GM12878 (cell line): ENCODE measurements around the gene IRF9. TPM values are rescaled to one million over a fixed set of nuclear protein-coding genes. Genes with fewer than 3 reads are reported as not detected.
A peak's percentile ranks its signal among the peaks of the same experiment; 100 is the strongest.

Experiments used
- ATAC-seq: fragments of 200-7000 bp; cut with Tn5 transposase; 3 replicates; pipeline ENCODE4 v1.9.1; 2020; ENCODE audit warnings: mild to moderate bottlenecking, moderate library complexity
- BruUV-seq: library from RNA; stranded (reverse); fragments of 400-500 nt; replicated peaks from 2 replicates; lab custom pipeline; 2021; lab: Mats Ljungman, UMichigan
- CTCF ChIA-PET: fragments of 300-600 bp; sonication (Branson Sonifier 250); formaldehyde crosslinking; extraction: SDS; loops from one replicate; lab custom pipeline; 2021; ENCODE audit warnings: inconsistent platforms; lab: Yijun Ruan, JAX
- POLR2A ChIA-PET: fragments of 350-600 bp; formaldehyde crosslinking; extraction: SDS; loops from one replicate; lab custom pipeline; 2021; ENCODE audit warnings: inconsistent platforms; lab: Charles Lee
- RAD21 ChIA-PET: fragments of 300-600 bp; sonication (Branson Sonifier 250); formaldehyde crosslinking; loops from one replicate; lab custom pipeline; 2023; ENCODE audit warnings: antibody characterized with exemption; ENCODE audit not compliant: unreplicated experiment; lab: Charles Lee
- SMC1A ChIA-PET: fragments of 300-600 bp; sonication (Branson Sonifier 250); formaldehyde crosslinking; loops from one replicate; lab custom pipeline; 2023; ENCODE audit not compliant: unreplicated experiment, uncharacterized antibody; lab: Charles Lee
- DNase-seq: peaks from one replicate; pipeline ENCODE4 v3.0.0-alpha.2; 2011; ENCODE audit warnings: low read depth, low spot score
- FAIRE-seq: peaks from 3 replicates; lab custom pipeline; 2011; peaks lifted over from hg19 to GRCh38; lab: Jason Lieb, UNC
- H2AFZ ChIP-seq: 2 replicates; pipeline ENCODE4 v1.6.0; 2011; ENCODE audit warnings: low read depth, low read length, control low read depth; ENCODE audit not compliant: control insufficient read depth
- H3K27ac ChIP-seq: 2 replicates; pipeline ENCODE4 v1.5.1; 2011; ENCODE audit warnings: control low read depth; ENCODE audit not compliant: control insufficient read depth, insufficient read depth
- H3K27me3 ChIP-seq, 2 experiments: replicated peaks in 1 of 2; 2 replicates each; pipeline versions ENCODE4 v1.6.0 to v1.6.1; 2011; ENCODE audit warnings: low read length in 1 of 2; ENCODE audit not compliant: control insufficient read depth in 2 of 2, insufficient read depth in 2 of 2
- H3K36me3 ChIP-seq, 2 experiments: 2 replicates each; pipeline ENCODE4 v1.5.1; 2011; ENCODE audit warnings: low read length in 1 of 2; ENCODE audit not compliant: control insufficient read depth in 2 of 2, insufficient read depth in 2 of 2
- H3K4me1 ChIP-seq: 2 replicates; pipeline ENCODE4 v1.6.1; 2011; ENCODE audit warnings: mild to moderate bottlenecking, low read length, moderate library complexity, mixed read lengths; ENCODE audit not compliant: control insufficient read depth, insufficient read depth
- H3K4me2 ChIP-seq: 2 replicates; pipeline ENCODE4 v1.6.0; 2011; ENCODE audit warnings: control low read depth; ENCODE audit not compliant: control insufficient read depth, insufficient read depth
- H3K4me3 ChIP-seq: fragments of 200-600 bp; sonication (generic); 2 replicates; pipeline ENCODE4 v1.5.1; 2016
- H3K79me2 ChIP-seq: 2 replicates; pipeline ENCODE4 v1.6.0; 2011; ENCODE audit warnings: low read length; ENCODE audit not compliant: control insufficient read depth, insufficient read depth
- H3K9ac ChIP-seq: 2 replicates; pipeline ENCODE4 v1.8.0; 2011; ENCODE audit warnings: low read length, control low read depth, mixed read lengths; ENCODE audit not compliant: control insufficient read depth, insufficient read depth
- H3K9me3 ChIP-seq: replicated peaks from 3 replicates; pipeline ENCODE4 v1.5.1; 2011; ENCODE audit warnings: mild to moderate bottlenecking, low read length; ENCODE audit not compliant: control insufficient read depth, insufficient read depth
- H4K20me1 ChIP-seq: 2 replicates; pipeline ENCODE4 v1.6.0; 2011; ENCODE audit not compliant: control insufficient read depth, insufficient read depth
- ATF2 ChIP-seq: IDR thresholded peaks from 2 replicates; pipeline ENCODE4 v1.6.1; 2012; ENCODE audit warnings: low read length, inconsistent platforms
- ATF7 ChIP-seq: fragments of 450-650 bp; IDR thresholded peaks from 2 replicates; pipeline ENCODE4 v1.6.1; 2016; ENCODE audit warnings: low read depth, mild to moderate bottlenecking
- CEBPB ChIP-seq, 2 experiments: fragments of 150-350 bp in 1 of 2; IDR thresholded peaks; 2 replicates each; pipeline ENCODE4 v1.6.1; 2012 to 2014; ENCODE audit warnings: low read depth in 2 of 2, low read length in 2 of 2, borderline replicate concordance in 1 of 2, inconsistent platforms in 1 of 2
- DPF2 ChIP-seq: fragments of 450-650 bp; IDR thresholded peaks from 2 replicates; pipeline ENCODE4 v1.6.1; 2017; ENCODE audit warnings: mild to moderate bottlenecking
- HSF1 ChIP-seq: fragments of 150-350 bp; IDR thresholded peaks from 2 replicates; pipeline ENCODE4 v1.6.1; 2014; ENCODE audit warnings: mild to moderate bottlenecking, low read depth, low read length
- MAX ChIP-seq: IDR thresholded peaks from 2 replicates; pipeline ENCODE4 v1.6.1; 2012; ENCODE audit warnings: low read depth, low read length, improper control_type of control experiment
- NFYB ChIP-seq: IDR thresholded peaks from 2 replicates; pipeline ENCODE4 v1.6.1; 2011; ENCODE audit warnings: low read depth, mild to moderate bottlenecking, low read length, improper control_type of control experiment, moderate library complexity; ENCODE audit not compliant: insufficient read depth
- RUNX3 ChIP-seq: IDR thresholded peaks from 2 replicates; pipeline ENCODE4 v1.6.1; 2012; ENCODE audit warnings: low read length, inconsistent platforms
- ZBED1 ChIP-seq: IDR thresholded peaks from 2 replicates; pipeline ENCODE4 v1.6.1; 2016; ENCODE audit warnings: borderline replicate concordance
- ZBTB33 ChIP-seq: fragments of 450-650 bp; IDR thresholded peaks from 2 replicates; pipeline ENCODE4 v1.6.1; 2017; ENCODE audit warnings: mild to moderate bottlenecking
- WGBS: methylation state at CpG from one replicate; pipeline ENCODE4 v1.1.6; 2016; ENCODE audit warnings: low lambda C conversion rate; ENCODE audit not compliant: insufficient replicate concordance, insufficient coverage; ENCODE audit errors: missing lambda C conversion rate; 5-methylcytosine and 5-hydroxymethylcytosine counted together
- in situ Hi-C: fragments of 300-500 bp; cut with MboI; formaldehyde crosslinking; loops from 9 replicates; pipeline ENCODE4 v1.14.3; 2018; ENCODE audit warnings: mixed read lengths
- intact Hi-C: fragments of 100-400 bp; cut with micrococcal nuclease; formaldehyde crosslinking; loops from one replicate; pipeline ENCODE4 v1.14.2; 2022; ENCODE audit not compliant: unreplicated experiment
- polyA plus RNA-seq, 11 experiments: library from polyadenylated mRNA; depleted of rRNA in 4 of 11; unstranded in 6 of 11; stranded (reverse) in 5 of 11; fragments of >200 nt; fragmentation: Nextera tagmentation in 4 of 11; fragmentation: Illumina TruSeq in 1 of 11; extraction: Ambion mirVana in 4 of 11; extraction: Trizol in 1 of 11; gene quantifications; 1 replicate in 1 of 11; 2 replicates in 10 of 11; pipeline versions ENCODE4 v1.2.1 to v1.2.3, GENCODE V29; 2011 to 2016; ENCODE audit warnings: inconsistent platforms in 2 of 11, missing spikeins in 2 of 11, low read depth in 1 of 11
- total RNA-seq, 4 experiments: library from RNA; depleted of rRNA in 3 of 4; stranded (reverse); fragments of >200 nt in 3 of 4; fragmentation: Illumina TruSeq in 1 of 4; extraction: Trizol in 1 of 4; gene quantifications; 2 replicates each; pipeline versions ENCODE4 v1.2.1 to v1.2.3, GENCODE V29; 2013 to 2021

Gene IRF9
- total and polyA plus RNA-seq, 10 of the 15 experiments (the other 5 are each of a cell fraction or from before 2014, with no cell fraction given): 47.6 to 234 (median 148) TPM

GRCh38 chr14:24188251-24189058 lies 27.4 kb downstream of the IRF9 start, which contains the start of gene IPO4 (continued):
- peak; percentile 88; the same call in 1 of the 2 replicates for TF ChIP-seq HSF1

GRCh38 chr14:24189059-24189375 lies 28.0 kb downstream of the IRF9 start:
- ChIA-PET POLR2A (interaction anchor here (0.9 to 3.0 kb wide), 8 partner anchors 13 to 242 kb away, joined by 3 to 28 read pairs (median 6); partner anchors contain the start of genes CHMP4A, CIDEB, IRF9 and PSME1), RAD21 (interaction anchor here (0.6 to 2.8 kb wide), 13 partner anchors 25 to 131 kb away, joined by 3 to 13 read pairs (median 4); partner anchors contain the start of genes CHMP4A, CIDEB, DCAF11 and DHRS1), SMC1A (interaction anchor here (0.9 to 1.5 kb wide), 6 partner anchors 28 to 119 kb away, joined by 3 to 11 read pairs (median 4); partner anchors contain the start of genes CIDEB, DCAF11, IRF9 and NRL), CTCF (interaction anchor here (0.6 to 2.2 kb wide), 8 partner anchors 13 to 1815 kb away, joined by 3 to 9 read pairs (median 6); partner anchors contain the start of genes CHMP4A, CIDEB, IRF9 and TINF2)
- Histone ChIP-seq H3K9me3 (no peaks in the 10 kb centered on the region), H3K27ac (peak overlapping the region; percentile 17), H3K36me3 (peaks cover 16 to 19% of the 10 kb centered on the region in 2 experiments), H3K4me1 (0 out of 2 replicates have a peak, but pooled peaks cover 4% of the 10 kb centered on the region), H4K20me1 (no peaks in the 10 kb centered on the region), H3K9ac (peak overlapping the region; percentile 69; the same call in 1 of the 2 replicates), H3K27me3 (no peaks in the 10 kb centered on the region), H3K4me2 (peak overlapping the region; percentile 78), H3K79me2 (peaks cover 24% of the 10 kb centered on the region), H3K4me3 (no peak overlapping the region), H2AFZ (peak overlapping the region; percentile 48; the same call in 1 of the 2 replicates)
- DNase-seq: no peak
- intact Hi-C loops (loop anchor here (2.0 kb wide), 1 partner anchor 108 kb away; no protein-coding TSS in a partner anchor), in situ Hi-C loops (no loop called here)
- no peak for TF ChIP-seq NFYB
- TF ChIP-seq ZBED1: no peak
- 0 out of 2 replicates have a peak, but pooled peaks have one; percentile 7 for TF ChIP-seq ATF2
- no peak for TF ChIP-seq ZBTB33
- TF ChIP-seq CEBPB (IDR thresholded peaks at IDR 0.05; ENCODE audit: borderline replicate concordance in 1 of 2, low read depth in 2 of 2, low read length in 2 of 2): no peak
- no peak for TF ChIP-seq MAX
- TF ChIP-seq RUNX3: no peak
- no peak for TF ChIP-seq DPF2
- TF ChIP-seq ATF7: no peak
- no peak for ATAC-seq
- BruUV-seq: TSS peak; percentile 53
- WGBS: 0% methylated on average over 3 of the region's 3 CpGs
- no peak for FAIRE-seq
